Measurements from ENCODE around the gene GGT7. TPM values are rescaled to one million over a fixed set of nuclear protein-coding genes. Genes with fewer than 3 reads are reported as not detected.

The GGT7 gene
- total and polyA plus RNA-seq, 9 of the 15 experiments (the other 6 are each of a cell fraction or from before 2014, with no cell fraction given), result 0.04 to 18.3 (median 5.9) TPM

- TF ChIP-seq ZNF280A (IDR thresholded peaks at IDR 0.05; ENCODE audit: low read depth, partially characterized antibody) (no peak), ZNF311 (CRISPR knock-in tag; IDR thresholded peaks at IDR 0.05) (no peak), MXD1 (CRISPR knock-in tag; IDR thresholded peaks at IDR 0.05; ENCODE audit: borderline replicate concordance, poor library complexity, severe bottlenecking) (no peak), KDM1A (IDR thresholded peaks at IDR 0.05) (no peak), HOXB6 (CRISPR knock-in tag; IDR thresholded peaks at IDR 0.05; ENCODE audit: borderline replicate concordance) (no peak), SMARCB1 (IDR thresholded peaks at IDR 0.05; ENCODE audit: insufficient read length, low read depth) (no peak), USF2 (CRISPR knock-in tag; IDR thresholded peaks at IDR 0.05) (no peak), FOXJ3 (CRISPR knock-in tag; IDR thresholded peaks at IDR 0.05) (no peak), SMARCE1 (IDR thresholded peaks at IDR 0.05) (no peak), GTF2A2 (tag; IDR thresholded peaks at IDR 0.05) (no peak), HIVEP1 (CRISPR knock-in tag; IDR thresholded peaks at IDR 0.05) (no peak), TEAD2 (tag; IDR thresholded peaks at IDR 0.05) (no peak), CEBPZ (IDR thresholded peaks at IDR 0.05; ENCODE audit: borderline replicate concordance, low read depth, low read length) (no peak), TAL1 (IDR thresholded peaks at IDR 0.05) (no peak)
Measured at GRCh38 chr20:34864216-34864615, 8.4 kb downstream of the GGT7 start (continued).
